Right lobe of liver (tissue), 6 donors: ENCODE data around the gene PCDH15. TPM values are rescaled to one million over a fixed set of nuclear protein-coding genes. Genes with fewer than 3 reads are reported as not detected.

Experiments
- ATAC-seq, 4 donors: fragments of 200-7000 bp; cut with Tn5 transposase; one replicate each; pipeline ENCODE4 v1.9.1; 2020; ENCODE audit warnings: mild to moderate bottlenecking in 4 of 4, moderate library complexity in 4 of 4
- DNase-seq, 3 donors: peaks; one replicate each; pipeline ENCODE4 v3.0.0-alpha.2; 2020
- H3K27ac ChIP-seq, 3 donors: fragments of 200-600 bp; one replicate each; pipeline ENCODE4 v1.8.0; 2022
- H3K27me3 ChIP-seq, 2 donors: fragments of 200-600 bp; one replicate each; pipeline ENCODE4 v1.8.0; 2022
- H3K36me3 ChIP-seq, 4 donors: fragments of 200-600 bp; sonication (generic) in 1 of 4; one replicate each; pipeline versions ENCODE4 v1.5.1 to v1.8.0; 2017 to 2022; ENCODE audit warnings: control low read depth in 1 of 4
- H3K4me1 ChIP-seq, 4 donors: fragments of 200-600 bp; sonication (generic) in 1 of 4; one replicate each; pipeline versions ENCODE4 v1.5.1 to v1.8.0; 2017 to 2022; ENCODE audit warnings: control low read depth in 1 of 4
- H3K4me3 ChIP-seq, 3 donors: fragments of 200-600 bp; one replicate each; pipeline ENCODE4 v1.8.0; 2022
- H3K9me3 ChIP-seq, 4 donors: fragments of 200-600 bp; sonication (generic) in 1 of 4; one replicate each; pipeline versions ENCODE4 v1.5.1 to v1.8.0; 2017 to 2022; ENCODE audit warnings: control low read depth in 1 of 4
- POLR2A ChIP-seq: fragments of 450-650 bp; IDR thresholded peaks from one replicate; pipeline ENCODE4 v1.6.1; 2017; ENCODE audit warnings: antibody characterized with exemption, mild to moderate bottlenecking
- WGBS: methylation state at CpG from one replicate; pipeline ENCODE4 v1.1.6; 2018; ENCODE audit warnings: low coverage, low lambda C conversion rate; ENCODE audit not compliant: insufficient coverage; ENCODE audit errors: missing lambda C conversion rate; 5-methylcytosine and 5-hydroxymethylcytosine counted together
- intact Hi-C, 2 donors: fragments of 100-400 bp; cut with DNase I; formaldehyde crosslinking; loops; one replicate each; pipeline versions ENCODE4 v1.11.2 to v1.14.1; 2022
- total RNA-seq, 6 experiments: library from RNA; depleted of rRNA in 2 of 6; stranded (reverse); fragments of >200 nt in 2 of 6; fragmentation: NEBNext Ultra II Directional in 3 of 6; extraction: Animal tissue kit (Norgen Biotek cat#: 25700) in 3 of 6; gene quantifications; one replicate each; pipeline versions ENCODE4 v1.1.0 to v1.2.4, GENCODE V29; 2016 to 2023
- TF ChIP-seq, protein P1 (sequence below), 4 donors: fragments of 200-600 bp in 3 of 4; fragments of 450-650 bp in 1 of 4; IDR thresholded peaks; one replicate each; pipeline versions ENCODE4 v1.5.1 to v1.8.0; 2016 to 2022; ENCODE audit warnings: antibody characterized with exemption in 4 of 4, mild to moderate bottlenecking in 2 of 4
- donor health status: DM: no; HTN: yes; CAD: no.
- donor health status: DM: no; HTN: no; CAD: no.
- donor health status: DM: no; HTN: no; CAD: no.
- donor health status: DM: no; HTN: yes; CAD: no.
- donor health status: DM: no; HTN: yes; CAD: no.

Gene PCDH15
- total RNA-seq, 6 experiments from 2014 or later, result not detected

DNA sequence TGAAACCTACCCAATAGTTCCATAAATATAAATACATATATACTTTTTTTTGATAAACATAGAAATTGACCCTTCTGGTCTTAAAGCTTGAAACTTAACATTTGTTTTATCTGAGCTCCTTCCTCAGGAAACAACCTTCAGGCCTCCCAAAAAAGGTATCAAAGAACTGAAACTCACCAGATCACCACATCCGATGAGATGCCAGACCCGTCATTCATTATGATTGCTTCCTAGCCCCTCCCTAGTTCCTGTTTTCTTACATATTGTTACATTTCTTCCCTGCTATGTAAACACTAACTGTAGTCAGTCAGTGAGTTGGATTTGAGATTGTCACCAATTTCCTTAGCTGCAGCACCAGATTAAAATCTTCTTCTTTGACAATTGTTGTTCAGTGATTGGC is 663.6 kb downstream of the PCDH15 start:
- Histone ChIP-seq H3K27ac (no peak overlapping the region), H3K4me1 (no peaks in the 10 kb centered on the region), H3K9me3 (no peaks in the 10 kb centered on the region), H3K27me3 (no peaks in the 10 kb centered on the region), H3K36me3 (no peaks in the 10 kb centered on the region), H3K4me3 (no peak overlapping the region)
- intact Hi-C loops, result no loop called here
- WGBS, result 36% methylated on average over 2 of the region's 2 CpGs
- DNase-seq (no peak), ATAC-seq (no peak)
- TF ChIP-seq POLR2A, result no peak
- TF ChIP-seq, protein P1, sequence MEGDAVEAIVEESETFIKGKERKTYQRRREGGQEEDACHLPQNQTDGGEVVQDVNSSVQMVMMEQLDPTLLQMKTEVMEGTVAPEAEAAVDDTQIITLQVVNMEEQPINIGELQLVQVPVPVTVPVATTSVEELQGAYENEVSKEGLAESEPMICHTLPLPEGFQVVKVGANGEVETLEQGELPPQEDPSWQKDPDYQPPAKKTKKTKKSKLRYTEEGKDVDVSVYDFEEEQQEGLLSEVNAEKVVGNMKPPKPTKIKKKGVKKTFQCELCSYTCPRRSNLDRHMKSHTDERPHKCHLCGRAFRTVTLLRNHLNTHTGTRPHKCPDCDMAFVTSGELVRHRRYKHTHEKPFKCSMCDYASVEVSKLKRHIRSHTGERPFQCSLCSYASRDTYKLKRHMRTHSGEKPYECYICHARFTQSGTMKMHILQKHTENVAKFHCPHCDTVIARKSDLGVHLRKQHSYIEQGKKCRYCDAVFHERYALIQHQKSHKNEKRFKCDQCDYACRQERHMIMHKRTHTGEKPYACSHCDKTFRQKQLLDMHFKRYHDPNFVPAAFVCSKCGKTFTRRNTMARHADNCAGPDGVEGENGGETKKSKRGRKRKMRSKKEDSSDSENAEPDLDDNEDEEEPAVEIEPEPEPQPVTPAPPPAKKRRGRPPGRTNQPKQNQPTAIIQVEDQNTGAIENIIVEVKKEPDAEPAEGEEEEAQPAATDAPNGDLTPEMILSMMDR (IDR thresholded peaks at IDR 0.05), result no peak

DNA sequence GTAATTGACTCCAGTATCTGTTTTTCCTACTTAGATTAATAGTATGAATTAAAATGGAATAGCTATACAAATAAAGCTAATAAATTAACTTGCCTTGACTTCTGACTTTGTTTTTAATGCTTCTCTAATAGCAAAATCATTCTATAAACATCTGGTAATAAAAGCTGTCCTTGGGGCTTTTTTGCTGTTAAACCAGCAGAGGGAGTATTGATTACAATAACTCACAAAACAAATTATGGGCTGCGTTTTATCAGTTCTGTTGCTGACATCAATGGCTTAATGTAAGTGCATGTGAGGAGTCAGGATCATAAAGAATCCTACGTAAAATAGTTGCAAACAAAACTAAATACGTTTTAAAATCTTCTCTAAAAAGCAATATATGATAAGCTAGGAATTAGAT is 667.8 kb downstream of the PCDH15 start:
- intact Hi-C loops, result no loop called here
- no peak for ATAC-seq

DNA sequence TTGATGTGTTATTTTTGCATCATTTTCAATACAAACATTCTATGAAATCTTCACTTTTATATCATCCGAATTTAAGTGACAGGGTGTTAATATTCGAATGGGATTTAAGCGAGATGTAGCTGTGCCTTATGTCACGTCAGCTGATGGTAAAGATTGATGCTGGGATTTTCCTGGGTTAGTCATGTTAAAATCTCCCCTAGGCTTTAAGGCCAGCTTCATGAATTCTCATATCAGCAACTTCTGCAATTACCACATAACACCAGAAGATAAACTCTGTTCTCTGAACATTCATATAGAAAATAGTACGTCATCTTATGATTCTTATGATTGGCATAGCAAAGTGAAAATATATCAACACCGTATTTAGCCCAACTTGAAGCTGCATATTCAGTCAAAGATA is 669.2 kb downstream of the PCDH15 start:
- no peak overlapping the region for H3K27ac ChIP-seq
- no peak for DNase-seq
- TF ChIP-seq, protein P1 (IDR thresholded peaks at IDR 0.05), result no peak
- no peak for TF ChIP-seq POLR2A
- intact Hi-C loops, result no loop called here
- ATAC-seq, result no peak
- H3K27me3 ChIP-seq, result no peaks in the 10 kb centered on the region
- no peak overlapping the region for H3K4me3 ChIP-seq
- no peaks in the 10 kb centered on the region for H3K36me3 ChIP-seq
- WGBS, result 54% methylated on average over 6 of the region's 6 CpGs
- no peaks in the 10 kb centered on the region for H3K4me1 ChIP-seq
- H3K9me3 ChIP-seq, result no peaks in the 10 kb centered on the region

More for the DNA sequence above, 667.8 kb downstream of the PCDH15 start:
- WGBS, result 23% methylated on average over 3 of the region's 3 CpGs
- H3K27ac ChIP-seq, result no peak overlapping the region
- DNase-seq, result no peak
- TF ChIP-seq, protein P1 (IDR thresholded peaks at IDR 0.05), result peak; percentile 5 to 43 (median 36)
- no peak for TF ChIP-seq POLR2A
- H3K36me3 ChIP-seq, result no peaks in the 10 kb centered on the region
- H3K9me3 ChIP-seq, result no peaks in the 10 kb centered on the region
- no peaks in the 10 kb centered on the region for H3K27me3 ChIP-seq
- no peaks in the 10 kb centered on the region for H3K4me1 ChIP-seq
- no peak overlapping the region for H3K4me3 ChIP-seq

DNA sequence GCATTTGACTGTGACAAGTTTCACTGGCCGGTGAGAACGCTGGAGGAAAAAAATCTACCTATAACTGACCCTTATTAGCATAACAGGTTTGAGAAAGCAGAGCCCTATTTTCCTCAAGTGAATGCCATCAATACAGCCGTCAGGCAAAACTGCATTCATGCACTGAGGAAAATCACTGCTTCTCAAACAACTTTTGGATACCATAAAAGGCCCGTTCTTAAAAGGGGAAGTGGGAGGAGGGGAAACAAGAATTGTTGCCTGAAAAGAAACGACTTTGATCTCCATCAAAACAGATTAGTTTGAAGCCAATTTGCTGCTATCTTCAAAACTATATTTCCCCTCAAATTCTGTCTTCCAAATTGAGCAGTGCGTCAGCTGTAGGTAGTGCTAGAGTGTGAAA is 670.6 kb downstream of the PCDH15 start:
- TF ChIP-seq, protein P1 (IDR thresholded peaks at IDR 0.05), result no peak
- TF ChIP-seq POLR2A, result no peak
- Histone ChIP-seq H3K36me3 (no peaks in the 10 kb centered on the region), H3K4me3 (no peak overlapping the region), H3K27me3 (no peaks in the 10 kb centered on the region), H3K4me1 (no peaks in the 10 kb centered on the region), H3K9me3 (no peaks in the 10 kb centered on the region), H3K27ac (no peak overlapping the region)
- no peak for ATAC-seq
- no peak for DNase-seq
- intact Hi-C loops, result no loop called here
- 51% methylated on average over 6 of the region's 6 CpGs for WGBS
